HCT116 (cell line): ENCODE data around the gene CENPM. TPM values are rescaled to one million over a fixed set of nuclear protein-coding genes. Genes with fewer than 3 reads are reported as not detected.

Experiments used
- ATAC-seq: fragments of 200-7000 bp; cut with Tn5 transposase; 2 replicates; pipeline ENCODE4 v1.9.1; 2020; ENCODE audit warnings: mild to moderate bottlenecking, moderate library complexity
- BruUV-seq: library from RNA; stranded (reverse); fragments of 400-500 nt; replicated peaks from 2 replicates; lab custom pipeline; 2021; lab: Mats Ljungman, UMichigan
- CTCF ChIA-PET: fragments of 300-600 bp; sonication (Branson Sonifier 250); formaldehyde crosslinking; loops from one replicate; lab custom pipeline; 2021; ENCODE audit warnings: antibody characterized with exemption; lab: Charles Lee
- POLR2A ChIA-PET: fragments of 300-600, 350-600 bp; sonication (Branson Sonifier 250); formaldehyde crosslinking; loops from one replicate; lab custom pipeline; 2021; ENCODE audit warnings: antibody characterized with exemption; lab: Charles Lee
- RAD21 ChIA-PET, 2 experiments: fragments of 300-600 bp; sonication (Branson Sonifier 250); formaldehyde crosslinking; loops; one replicate each; lab custom pipeline; 2023; ENCODE audit warnings: low total read pairs in 2 of 2; ENCODE audit not compliant: uncharacterized antibody in 2 of 2, unreplicated experiment in 2 of 2, low non-redundant PET in 1 of 2; lab: Charles Lee
- DNase-seq: peaks from one replicate; pipeline ENCODE4 v3.0.0-alpha.2; 2010; ENCODE audit warnings: low read depth, low spot score
- H2AFZ ChIP-seq: fragments of 200-600 bp; shearing (Covaris generic), sonication (generic); 2 replicates; pipeline ENCODE4 v1.6.1; 2017; ENCODE audit warnings: low read depth, mixed run types, mixed read lengths, antibody characterized with exemption, low read length; ENCODE audit not compliant: poor library complexity, severe bottlenecking
- H3K27ac ChIP-seq: 2 replicates; pipeline ENCODE4 v1.5.1; 2012; ENCODE audit warnings: low read depth, low read length
- H3K27me3 ChIP-seq: fragments of 200-600 bp; sonication (generic); 2 replicates; pipeline ENCODE4 v1.6.1; 2016; ENCODE audit warnings: mixed run types, low read length, mixed read lengths; ENCODE audit not compliant: insufficient read depth
- H3K36me3 ChIP-seq, 2 experiments: fragments of 200-500 bp in 1 of 2; fragments of 200-600 bp in 1 of 2; sonication (Bioruptor generic) in 1 of 2; sonication (generic) in 1 of 2; 2 replicates each; pipeline versions ENCODE4 v1.5.1 to v1.6.1; 2014 to 2016; ENCODE audit warnings: low read length in 2 of 2, inconsistent platforms in 1 of 2, mixed read lengths in 1 of 2, mixed run types in 1 of 2; ENCODE audit not compliant: insufficient read depth in 2 of 2, control insufficient read depth in 1 of 2
- H3K4me1 ChIP-seq, 2 experiments: fragments of 200-600 bp in 1 of 2; sonication (generic) in 1 of 2; 2 replicates each; pipeline versions ENCODE4 v1.5.1 to v1.6.1; 2012 to 2017; ENCODE audit warnings: low read length in 2 of 2, inconsistent platforms in 1 of 2, mild to moderate bottlenecking in 1 of 2, mixed read lengths in 1 of 2, mixed run types in 1 of 2, moderate library complexity in 1 of 2; ENCODE audit not compliant: insufficient read depth in 2 of 2, control insufficient read depth in 1 of 2
- H3K4me2 ChIP-seq: fragments of 200-600 bp; sonication (generic); 2 replicates; pipeline ENCODE4 v1.6.1; 2017; ENCODE audit warnings: mixed run types, low read length, mixed read lengths
- H3K4me3 ChIP-seq, 2 experiments: fragments of 200-600 bp in 1 of 2; sonication (generic) in 1 of 2; replicated peaks in 1 of 2; 2 replicates each; pipeline ENCODE4 v1.5.1; 2011 to 2016; ENCODE audit warnings: low read length in 2 of 2, control low read depth in 1 of 2, low read depth in 1 of 2, mild to moderate bottlenecking in 1 of 2, mixed read lengths in 1 of 2, mixed run types in 1 of 2
- H3K79me2 ChIP-seq: fragments of 200-600 bp; sonication (generic); 2 replicates; pipeline ENCODE4 v1.6.1; 2017; ENCODE audit warnings: mild to moderate bottlenecking, mixed run types, low read length, moderate library complexity, mixed read lengths; ENCODE audit not compliant: insufficient read depth
- H3K9ac ChIP-seq: fragments of 200-600 bp; sonication (generic); 2 replicates; pipeline ENCODE4 v1.6.1; 2016; ENCODE audit warnings: low read length, mixed read lengths
- H3K9me2 ChIP-seq: fragments of 200-600 bp; sonication (generic), shearing (Covaris generic); 2 replicates; pipeline ENCODE4 v1.6.1; 2017; ENCODE audit warnings: mixed run types, mild to moderate bottlenecking, moderate library complexity; ENCODE audit not compliant: insufficient read depth
- H3K9me3 ChIP-seq, 2 experiments: fragments of 200-500 bp in 1 of 2; fragments of 200-600 bp in 1 of 2; sonication (Bioruptor generic) in 1 of 2; sonication (generic) in 1 of 2; 2 replicates each; pipeline ENCODE4 v1.6.1; 2014 to 2017; ENCODE audit warnings: low read length in 2 of 2, mixed read lengths in 2 of 2, inconsistent platforms in 1 of 2, low read depth in 1 of 2, mild to moderate bottlenecking in 1 of 2, mixed run types in 1 of 2, moderate library complexity in 1 of 2; ENCODE audit not compliant: control insufficient read depth in 1 of 2, insufficient read depth in 1 of 2
- H4K20me1 ChIP-seq: fragments of 200-600 bp; sonication (generic), shearing (Covaris generic); 2 replicates; pipeline ENCODE4 v1.6.1; 2017; ENCODE audit warnings: mixed run types, mild to moderate bottlenecking, moderate library complexity; ENCODE audit not compliant: insufficient read depth
- CEBPB ChIP-seq: IDR thresholded peaks from 2 replicates; pipeline ENCODE4 v1.6.1; 2012; ENCODE audit warnings: low read depth
- ELF1 ChIP-seq: IDR thresholded peaks from 2 replicates; pipeline ENCODE4 v1.6.1; 2012; ENCODE audit warnings: low read depth, borderline replicate concordance
- EZH2 ChIP-seq: fragments of 200-600 bp; sonication (generic); IDR thresholded peaks from 2 replicates; pipeline ENCODE4 v1.6.1; 2017; ENCODE audit warnings: antibody characterized with exemption, mixed run types
- FOSL1 ChIP-seq: IDR thresholded peaks from 2 replicates; pipeline ENCODE4 v1.6.1; 2012; ENCODE audit warnings: low read depth
- POLR2AphosphoS5 ChIP-seq: IDR thresholded peaks from 2 replicates; pipeline ENCODE4 v1.6.1; 2011; ENCODE audit warnings: mild to moderate bottlenecking, low read depth, low read length, moderate library complexity
- RAD21 ChIP-seq: IDR thresholded peaks from 2 replicates; pipeline ENCODE4 v1.6.1; 2012; ENCODE audit warnings: low read depth, mild to moderate bottlenecking
- REST ChIP-seq: IDR thresholded peaks from 2 replicates; pipeline ENCODE4 v1.6.1; 2012; ENCODE audit warnings: low read depth
- SIN3A ChIP-seq: IDR thresholded peaks from 2 replicates; pipeline ENCODE4 v1.6.1; 2012; ENCODE audit warnings: low read depth
- SP1 ChIP-seq: IDR thresholded peaks from 2 replicates; pipeline ENCODE4 v1.6.1; 2012; ENCODE audit warnings: low read depth
- SRF ChIP-seq: IDR thresholded peaks from 2 replicates; pipeline ENCODE4 v1.6.1; 2012; ENCODE audit warnings: low read depth
- intact Hi-C: fragments of 100-400 bp; cut with micrococcal nuclease; formaldehyde crosslinking; loops from 2 replicates; pipeline ENCODE4 v1.10.0; 2022
- total RNA-seq: library from RNA; stranded (reverse); gene quantifications from one replicate; pipeline ENCODE4 v1.2.1, GENCODE V29; 2021; ENCODE audit not compliant: unreplicated experiment

CENPM gene
- total RNA-seq, 1 experiment from 2014 or later = 44.7 TPM

GRCh38 chr22:41935015-41935351, 12.0 kb downstream of the CENPM start:
- no TSS peak for BruUV-seq
- no peak overlapping the region for H3K9ac ChIP-seq
- no peaks in the 10 kb centered on the region for H3K9me3 ChIP-seq
- no peak overlapping the region for H3K4me3 ChIP-seq
- peaks cover 0 to 27% of the 10 kb centered on the region in 2 experiments; a peak in 3 of 4 replicates for H3K36me3 ChIP-seq
- intact Hi-C loops = no loop called here
- no peak overlapping the region for H3K27ac ChIP-seq
- ChIA-PET CTCF (interaction anchor here (1.2 kb wide), 1 partner anchor 238 kb away, joined by 5 read pairs; no protein-coding TSS in a partner anchor), POLR2A (no interaction called here), RAD21 (no interaction called here)
- TF ChIP-seq ELF1 = no peak
- no peak for TF ChIP-seq EZH2
- TF ChIP-seq REST = no peak
- TF ChIP-seq SRF = no peak
- TF ChIP-seq RAD21 = no peak
- no peak for TF ChIP-seq POLR2AphosphoS5
- no peak for TF ChIP-seq SIN3A
- no peak for TF ChIP-seq FOSL1
- no peak for TF ChIP-seq CEBPB
- no peak for TF ChIP-seq SP1
- ATAC-seq (no peak), DNase-seq (no peak)
- peaks cover 14% of the 10 kb centered on the region; the same call in 1 of the 2 replicates for H3K79me2 ChIP-seq
- no peak overlapping the region for H3K4me2 ChIP-seq
- H4K20me1 ChIP-seq = no peaks in the 10 kb centered on the region; the same call in 1 of the 2 replicates
- no peak overlapping the region for H2AFZ ChIP-seq
- no peaks in the 10 kb centered on the region for H3K27me3 ChIP-seq
- no peaks in the 10 kb centered on the region for H3K9me2 ChIP-seq
- no peaks in the 10 kb centered on the region for H3K4me1 ChIP-seq
